SK-N-SH treated with all-trans-retinoic acid at 6 μM for 48 hours (cell line): ENCODE measurements around the gene DCP1B.

Experiments used
- CSDC2 ChIP-seq: fragments of 250-450 bp; sonication (Bioruptor Pico); IDR thresholded peaks from 2 replicates; pipeline ENCODE4 v1.5.0; 2020; ENCODE audit warnings: mild to moderate bottlenecking, moderate library complexity
- SNAI2 ChIP-seq: fragments of 250-450 bp; sonication (Bioruptor Pico); IDR thresholded peaks from 2 replicates; pipeline ENCODE4 v1.5.0; 2020; ENCODE audit warnings: mild to moderate bottlenecking, moderate library complexity

DNA sequence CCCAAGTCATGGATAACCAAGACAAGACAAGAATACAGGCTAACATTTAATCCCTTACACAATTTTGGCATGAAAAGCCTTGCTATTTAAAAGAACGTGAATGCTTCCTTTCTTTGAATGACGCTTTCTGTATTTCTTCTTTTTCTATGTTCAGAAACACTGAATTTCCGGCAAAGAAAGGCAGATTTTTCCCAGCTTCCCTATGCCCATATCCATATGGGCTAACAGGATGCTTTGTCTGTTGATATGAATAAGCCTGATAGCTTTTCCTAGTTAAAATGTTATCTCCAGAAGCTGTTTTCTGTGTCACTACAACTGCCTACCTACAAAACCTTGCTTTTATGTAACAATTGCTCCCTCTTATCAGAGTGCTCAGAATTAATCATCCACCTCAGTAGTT is 47.5 kb downstream of the DCP1B start:
- TF ChIP-seq CSDC2 (CRISPR knock-in tag) (no peak), SNAI2 (CRISPR knock-in tag) (no peak)
